ENCODE measurements around the gene ANKRA2. TPM values are rescaled to one million over a fixed set of nuclear protein-coding genes. Genes with fewer than 3 reads are reported as not detected.

The ANKRA2 gene
- total and polyA plus RNA-seq, 2 of the 4 experiments (the other 2 are of a cell fraction): 10.8 to 12.5 TPM

GRCh38 chr5:73539730-73540129, 25.7 kb downstream of the ANKRA2 start:
- no peak overlapping the region for H3K23ac ChIP-seq (ENCODE audit: low read depth, low read length)
- POLR2A ChIA-PET (ENCODE audit: unreplicated experiment): interaction anchor here (0.6 kb wide), 1 partner anchor 96 kb away, joined by 3 read pairs; no protein-coding TSS in a partner anchor

More at GRCh38 chr5:73539730-73540129, 25.7 kb downstream of the ANKRA2 start:
- in situ Hi-C loops (cut with MboI; ENCODE audit: low sequenced_read_pairs) (no loop called here), dilution Hi-C loops (cut with HindIII; ENCODE audit: low sequenced_read_pairs, unreplicated experiment) (no loop called here), intact Hi-C loops (cut with micrococcal nuclease) (loop anchor here (5.0 kb wide), 1 partner anchor 322 kb away; no protein-coding TSS in a partner anchor)
- no peak for TF ChIP-seq FOS (IDR thresholded peaks at IDR 0.05; ENCODE audit: low read depth, low read length)
- TF ChIP-seq POLR2A (IDR thresholded peaks at IDR 0.05; ENCODE audit: low read depth, low read length): no peak
- no peak for TF ChIP-seq MAZ (IDR thresholded peaks at IDR 0.05; ENCODE audit: borderline replicate concordance, low read depth, low read length)
- TF ChIP-seq RAD21 (IDR thresholded peaks at IDR 0.05; ENCODE audit: low read length): no peak
- ATAC-seq (ENCODE audit: low read depth): no peak
- Histone ChIP-seq H2AK5ac (ENCODE audit: low read depth, low read length) (no peak overlapping the region), H3K27me3 (ENCODE audit: control insufficient read depth, insufficient read depth, low read length) (no peaks in the 10 kb centered on the region), H4K5ac (ENCODE audit: low read depth, low read length) (no peak overlapping the region), H3K79me1 (ENCODE audit: low read depth in 1 of 2, low read length in 2 of 2) (no peaks in the 10 kb centered on the region), H2BK120ac (ENCODE audit: low read depth, low read length) (peak overlapping the region; percentile 28), H3K9ac (ENCODE audit: low read depth, low read length) (no peak overlapping the region), H2AK9ac (replicated peaks; ENCODE audit: low read depth, low read length, poor library complexity) (no peak overlapping the region), H4K8ac (ENCODE audit: low read depth in 2 of 2, low read length in 2 of 2) (no peak overlapping the region), H3K14ac (replicated peaks; ENCODE audit: low read depth, low read length) (no peak overlapping the region), H3K18ac (ENCODE audit: low read depth, low read length) (no peak overlapping the region), H4K91ac (ENCODE audit: insufficient read depth, low read depth, low read length) (0 out of 2 replicates have a peak overlapping the region, but pooled peaks have one; percentile 8), H3K4me2 (ENCODE audit: low read depth, low read length) (no peak overlapping the region), H3K4me1 (ENCODE audit: control insufficient read depth, insufficient read depth, low read length) (peaks cover 14% of the 10 kb centered on the region), H3K27ac (ENCODE audit: insufficient read depth, low read length) (no peak overlapping the region), H2BK15ac (ENCODE audit: low read depth, low read length) (no peak overlapping the region; the same call in 2 of the 3 replicates), H2BK20ac (ENCODE audit: low read depth, low read length) (peak overlapping the region; percentile 53; the same call in 1 of the 2 replicates), H3K56ac (ENCODE audit: extremely low read depth, insufficient read depth, low read length) (no peak overlapping the region), H2BK5ac (ENCODE audit: low read depth, low read length, poor library complexity, severe bottlenecking) (no peak overlapping the region), H4K20me1 (ENCODE audit: insufficient read depth, low read length) (no peaks in the 10 kb centered on the region), H3K36me3 (ENCODE audit: control insufficient read depth, insufficient read depth, low read length) (no peaks in the 10 kb centered on the region), H3K4me3 (ENCODE audit: insufficient read depth, low read depth, low read length) (no peak overlapping the region), H3K9me3 (ENCODE audit: control insufficient read depth, insufficient read depth, low read length) (no peaks in the 10 kb centered on the region), H3K9me1 (ENCODE audit: insufficient read depth, low read length) (peaks cover 18% of the 10 kb centered on the region), H3K4ac (ENCODE audit: low read depth, low read length) (peak overlapping the region; percentile 34), H2AFZ (replicated peaks; ENCODE audit: low read length, poor library complexity) (no peak overlapping the region)
- BruUV-seq (replicated peaks): no TSS peak
- CTCF ChIA-PET: no interaction called here
- DNase-seq: no peak
- WGBS, 2 experiments (ENCODE audit: extremely low coverage in 2 of 2, insufficient read length in 1 of 2): no CpG with 5 or more reads among the region's 2 CpGs
